Measurements from ENCODE around the gene CREB3L4. TPM values are rescaled to one million over a fixed set of nuclear protein-coding genes. Genes with fewer than 3 reads are reported as not detected.
A peak's percentile ranks its signal among the peaks of the same experiment; 100 is the strongest.

The CREB3L4 gene
- total and polyA plus RNA-seq, 2 of the 13 experiments (the other 11 are each of a cell fraction or from before 2014, with no cell fraction given), result 9.9 to 18.7 TPM

DNA sequence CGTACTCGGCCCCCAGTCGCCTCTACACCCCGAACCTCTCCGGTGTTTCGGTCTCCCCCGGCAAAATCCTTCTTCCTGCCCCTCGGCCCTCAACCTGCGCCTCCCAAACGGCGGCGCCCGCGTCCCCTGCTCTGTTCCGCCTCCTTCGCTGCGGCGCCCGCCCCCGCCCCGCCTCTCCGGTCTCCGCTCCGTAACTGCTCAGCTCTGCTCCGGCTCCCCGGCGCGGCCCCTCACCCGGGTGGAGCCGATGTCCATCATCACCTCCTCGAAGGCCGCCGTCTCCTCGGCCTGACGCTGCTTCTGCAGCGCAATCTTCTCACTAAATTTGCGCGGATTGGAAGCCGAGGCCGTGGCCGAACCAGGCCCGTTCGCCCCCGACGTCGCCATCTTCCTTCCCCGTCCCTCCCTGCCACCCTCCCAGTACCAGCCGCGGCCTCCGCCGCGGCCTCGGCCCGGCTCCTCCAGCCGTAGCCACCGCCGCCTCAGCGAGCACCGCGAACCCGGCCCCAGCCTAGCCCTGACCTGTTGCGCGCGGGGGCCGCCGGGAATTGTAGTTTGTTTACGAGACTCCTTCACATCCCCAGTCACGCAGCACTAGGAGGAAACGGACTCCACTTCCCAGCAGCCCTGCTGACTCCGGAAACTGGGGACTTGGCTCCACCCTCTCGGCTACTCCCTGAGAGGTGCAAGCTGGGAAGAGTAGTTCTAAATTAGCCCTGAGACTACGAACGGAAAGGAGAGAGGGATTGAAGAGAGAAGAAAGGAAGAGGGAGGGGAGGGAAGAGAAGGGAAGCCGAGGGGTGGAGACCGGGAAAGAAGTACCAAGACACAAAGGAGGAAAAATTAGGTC, 9.4 kb upstream of the CREB3L4 start, which contains the start of gene CRTC2 (continued):
- TF ChIP-seq ZFP62 (CRISPR knock-in tag; IDR thresholded peaks at IDR 0.05), result peak; percentile 87; the same call in 1 of the 2 replicates
- TF ChIP-seq ZNF34 (CRISPR knock-in tag; IDR thresholded peaks at IDR 0.05; ENCODE audit: borderline replicate concordance), result no peak
- TF ChIP-seq CENPX (CRISPR knock-in tag; IDR thresholded peaks at IDR 0.05), result no peak
- no peak; the same call in 1 of the 2 replicates for TF ChIP-seq RFXAP (CRISPR knock-in tag; IDR thresholded peaks at IDR 0.05; ENCODE audit: borderline replicate concordance)
- TF ChIP-seq, protein P1, sequence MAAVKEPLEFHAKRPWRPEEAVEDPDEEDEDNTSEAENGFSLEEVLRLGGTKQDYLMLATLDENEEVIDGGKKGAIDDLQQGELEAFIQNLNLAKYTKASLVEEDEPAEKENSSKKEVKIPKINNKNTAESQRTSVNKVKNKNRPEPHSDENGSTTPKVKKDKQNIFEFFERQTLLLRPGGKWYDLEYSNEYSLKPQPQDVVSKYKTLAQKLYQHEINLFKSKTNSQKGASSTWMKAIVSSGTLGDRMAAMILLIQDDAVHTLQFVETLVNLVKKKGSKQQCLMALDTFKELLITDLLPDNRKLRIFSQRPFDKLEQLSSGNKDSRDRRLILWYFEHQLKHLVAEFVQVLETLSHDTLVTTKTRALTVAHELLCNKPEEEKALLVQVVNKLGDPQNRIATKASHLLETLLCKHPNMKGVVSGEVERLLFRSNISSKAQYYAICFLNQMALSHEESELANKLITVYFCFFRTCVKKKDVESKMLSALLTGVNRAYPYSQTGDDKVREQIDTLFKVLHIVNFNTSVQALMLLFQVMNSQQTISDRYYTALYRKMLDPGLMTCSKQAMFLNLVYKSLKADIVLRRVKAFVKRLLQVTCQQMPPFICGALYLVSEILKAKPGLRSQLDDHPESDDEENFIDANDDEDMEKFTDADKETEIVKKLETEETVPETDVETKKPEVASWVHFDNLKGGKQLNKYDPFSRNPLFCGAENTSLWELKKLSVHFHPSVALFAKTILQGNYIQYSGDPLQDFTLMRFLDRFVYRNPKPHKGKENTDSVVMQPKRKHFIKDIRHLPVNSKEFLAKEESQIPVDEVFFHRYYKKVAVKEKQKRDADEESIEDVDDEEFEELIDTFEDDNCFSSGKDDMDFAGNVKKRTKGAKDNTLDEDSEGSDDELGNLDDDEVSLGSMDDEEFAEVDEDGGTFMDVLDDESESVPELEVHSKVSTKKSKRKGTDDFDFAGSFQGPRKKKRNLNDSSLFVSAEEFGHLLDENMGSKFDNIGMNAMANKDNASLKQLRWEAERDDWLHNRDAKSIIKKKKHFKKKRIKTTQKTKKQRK (IDR thresholded peaks at IDR 0.05; ENCODE audit: low read length), result no peak
- no peak for TF ChIP-seq ZKSCAN5 (CRISPR knock-in tag; IDR thresholded peaks at IDR 0.05)
- no peak for TF ChIP-seq ZNF567 (CRISPR knock-in tag; IDR thresholded peaks at IDR 0.05; ENCODE audit: borderline replicate concordance)
- TF ChIP-seq, protein P2, sequence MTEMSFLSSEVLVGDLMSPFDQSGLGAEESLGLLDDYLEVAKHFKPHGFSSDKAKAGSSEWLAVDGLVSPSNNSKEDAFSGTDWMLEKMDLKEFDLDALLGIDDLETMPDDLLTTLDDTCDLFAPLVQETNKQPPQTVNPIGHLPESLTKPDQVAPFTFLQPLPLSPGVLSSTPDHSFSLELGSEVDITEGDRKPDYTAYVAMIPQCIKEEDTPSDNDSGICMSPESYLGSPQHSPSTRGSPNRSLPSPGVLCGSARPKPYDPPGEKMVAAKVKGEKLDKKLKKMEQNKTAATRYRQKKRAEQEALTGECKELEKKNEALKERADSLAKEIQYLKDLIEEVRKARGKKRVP (CRISPR knock-in tag; IDR thresholded peaks at IDR 0.05), result no peak
- TF ChIP-seq ZSCAN25 (CRISPR knock-in tag; IDR thresholded peaks at IDR 0.05), result no peak; the same call in 1 of the 2 replicates
- TF ChIP-seq TCF12 (IDR thresholded peaks at IDR 0.05), result no peak
- no peak for TF ChIP-seq TCF12 (CRISPR knock-in tag; IDR thresholded peaks at IDR 0.05)
- peak; percentile 75 for TF ChIP-seq ZNF556 (CRISPR knock-in tag; IDR thresholded peaks at IDR 0.05; ENCODE audit: borderline replicate concordance)
- TF ChIP-seq, protein P3, sequence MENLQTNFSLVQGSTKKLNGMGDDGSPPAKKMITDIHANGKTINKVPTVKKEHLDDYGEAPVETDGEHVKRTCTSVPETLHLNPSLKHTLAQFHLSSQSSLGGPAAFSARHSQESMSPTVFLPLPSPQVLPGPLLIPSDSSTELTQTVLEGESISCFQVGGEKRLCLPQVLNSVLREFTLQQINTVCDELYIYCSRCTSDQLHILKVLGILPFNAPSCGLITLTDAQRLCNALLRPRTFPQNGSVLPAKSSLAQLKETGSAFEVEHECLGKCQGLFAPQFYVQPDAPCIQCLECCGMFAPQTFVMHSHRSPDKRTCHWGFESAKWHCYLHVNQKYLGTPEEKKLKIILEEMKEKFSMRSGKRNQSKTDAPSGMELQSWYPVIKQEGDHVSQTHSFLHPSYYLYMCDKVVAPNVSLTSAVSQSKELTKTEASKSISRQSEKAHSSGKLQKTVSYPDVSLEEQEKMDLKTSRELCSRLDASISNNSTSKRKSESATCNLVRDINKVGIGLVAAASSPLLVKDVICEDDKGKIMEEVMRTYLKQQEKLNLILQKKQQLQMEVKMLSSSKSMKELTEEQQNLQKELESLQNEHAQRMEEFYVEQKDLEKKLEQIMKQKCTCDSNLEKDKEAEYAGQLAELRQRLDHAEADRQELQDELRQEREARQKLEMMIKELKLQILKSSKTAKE (CRISPR knock-in tag; IDR thresholded peaks at IDR 0.05; ENCODE audit: borderline replicate concordance), result no peak; the same call in 1 of the 2 replicates
- peak; percentile 43; the same call in 1 of the 2 replicates for TF ChIP-seq FOXJ3 (CRISPR knock-in tag; IDR thresholded peaks at IDR 0.05; ENCODE audit: borderline replicate concordance)
- no peak for TF ChIP-seq KLF15 (CRISPR knock-in tag; IDR thresholded peaks at IDR 0.05; ENCODE audit: borderline replicate concordance)
- TF ChIP-seq SMAD1 (CRISPR knock-in tag; IDR thresholded peaks at IDR 0.05; ENCODE audit: borderline replicate concordance, low read depth), result peak; percentile 28; the same call in 1 of the 2 replicates
- peak; percentile 60; the same call in 1 of the 2 replicates for TF ChIP-seq ZNF235 (CRISPR knock-in tag; IDR thresholded peaks at IDR 0.05; ENCODE audit: borderline replicate concordance)
- TF ChIP-seq ZNF547 (CRISPR knock-in tag; IDR thresholded peaks at IDR 0.05), result peak; percentile 70; the same call in 1 of the 2 replicates
- TF ChIP-seq BRD4 (CRISPR knock-in tag; IDR thresholded peaks at IDR 0.05), result peak; percentile 90; the same call in 1 of the 2 replicates
- TF ChIP-seq ZNF883 (CRISPR knock-in tag; IDR thresholded peaks at IDR 0.05; ENCODE audit: not compliant biosample characterization), result no peak
- TF ChIP-seq HNF4G (IDR thresholded peaks at IDR 0.05; ENCODE audit: borderline replicate concordance, low read depth, low read length), result no peak
- no peak for TF ChIP-seq HNF4G (CRISPR knock-in tag; IDR thresholded peaks at IDR 0.05; ENCODE audit: borderline replicate concordance, low read depth)

All from HepG2 (cell line).